Neural crest cell (in vitro differentiated cells): ENCODE results near the gene LENG1. TPM values are rescaled to one million over a fixed set of nuclear protein-coding genes. Genes with fewer than 3 reads are reported as not detected.

Experiments
- DNase-seq: peaks from one replicate; pipeline ENCODE4 v3.0.0; 2021; ENCODE audit warnings: low read depth, mixed read lengths, low spot score
- H3K27ac Mint-ChIP-seq: one replicate; pipeline ENCODE4 v1.8.0; 2021; ENCODE audit warnings: mild to moderate bottlenecking, mixed read lengths; ENCODE audit not compliant: unreplicated experiment
- H3K27me3 Mint-ChIP-seq: 2 replicates; pipeline ENCODE4 v1.8.0; 2021; ENCODE audit warnings: low read depth, mild to moderate bottlenecking, mixed read lengths
- H3K36me3 Mint-ChIP-seq: 2 replicates; pipeline ENCODE4 v1.8.0; 2021; ENCODE audit warnings: low read depth, mild to moderate bottlenecking, mixed read lengths
- H3K4me1 Mint-ChIP-seq: 2 replicates; pipeline ENCODE4 v1.8.0; 2021; ENCODE audit warnings: mixed read lengths
- H3K4me3 Mint-ChIP-seq: one replicate; pipeline ENCODE4 v1.8.0; 2021; ENCODE audit warnings: mild to moderate bottlenecking, mixed read lengths
- H3K9me3 Mint-ChIP-seq: 2 replicates; pipeline ENCODE4 v1.8.0; 2021; ENCODE audit warnings: mixed read lengths
- CTCF ChIP-seq: fragments of 200-600 bp; sonication (generic); conservative IDR thresholded peaks from 2 replicates; pipeline ENCODE4 v1.5.0; 2021; ENCODE audit warnings: antibody characterized with exemption, mild to moderate bottlenecking
- total RNA-seq: library from RNA; stranded (reverse); gene quantifications from 2 replicates; pipeline ENCODE4 v1.2.1, GENCODE V29; 2021

The LENG1 gene
- total RNA-seq, 1 donor from 2014 or later = 5.9 TPM

- Mint-ChIP-seq H3K27ac (no peak overlapping the region), H3K4me3 (peak overlapping the region; percentile 82)
Measured at GRCh38 chr19:54164369-54165068, 5.0 kb upstream of the LENG1 start.

GRCh38 chr19:54162884-54163283, 3.4 kb upstream of the LENG1 start:
- peaks cover 18% of the 10 kb centered on the region for H3K36me3 Mint-ChIP-seq
- H3K9me3 Mint-ChIP-seq = peaks cover 7% of the 10 kb centered on the region
- DNase-seq = no peak
- H3K4me1 Mint-ChIP-seq = peaks cover 39% of the 10 kb centered on the region
- H3K4me3 Mint-ChIP-seq = peak overlapping the region; percentile 87
- H3K27me3 Mint-ChIP-seq = peaks cover 27% of the 10 kb centered on the region
- H3K27ac Mint-ChIP-seq = no peak overlapping the region
- no peak for TF ChIP-seq CTCF

More at GRCh38 chr19:54164369-54165068, 5.0 kb upstream of the LENG1 start:
- peak; percentile 44 for DNase-seq
- Mint-ChIP-seq H3K4me1 (peaks cover 24% of the 10 kb centered on the region), H3K36me3 (peaks cover 16% of the 10 kb centered on the region), H3K9me3 (peaks cover 7% of the 10 kb centered on the region), H3K27me3 (peaks cover 25% of the 10 kb centered on the region)
- TF ChIP-seq CTCF = peak; percentile 23

- H3K9me3 Mint-ChIP-seq = peaks cover 7% of the 10 kb centered on the region
- H3K4me3 Mint-ChIP-seq = peak overlapping the region; percentile 87
- DNase-seq = peak; percentile 45
- H3K27me3 Mint-ChIP-seq = peaks cover 27% of the 10 kb centered on the region
- H3K27ac Mint-ChIP-seq = no peak overlapping the region
- no peak for TF ChIP-seq CTCF
- peaks cover 18% of the 10 kb centered on the region for H3K36me3 Mint-ChIP-seq
- peaks cover 39% of the 10 kb centered on the region for H3K4me1 Mint-ChIP-seq
Measured at GRCh38 chr19:54162241-54162805, 2.8 kb upstream of the LENG1 start.

GRCh38 chr19:54160854-54161253, 1.3 kb upstream of the LENG1 start:
- Mint-ChIP-seq H3K4me3 (peak overlapping the region; percentile 99), H3K27me3 (peaks cover 27% of the 10 kb centered on the region), H3K36me3 (peaks cover 20% of the 10 kb centered on the region), H3K27ac (peak overlapping the region; percentile 99), H3K9me3 (peaks cover 7% of the 10 kb centered on the region), H3K4me1 (peaks cover 43% of the 10 kb centered on the region)
- no peak for DNase-seq
- no peak for TF ChIP-seq CTCF

GRCh38 chr19:54160182-54160811, 776 bp upstream of the LENG1 start:
- Mint-ChIP-seq H3K36me3 (peaks cover 20% of the 10 kb centered on the region), H3K4me3 (peak overlapping the region; percentile 99), H3K27me3 (peaks cover 23% of the 10 kb centered on the region), H3K4me1 (peaks cover 43% of the 10 kb centered on the region), H3K9me3 (peaks cover 7% of the 10 kb centered on the region), H3K27ac (peak overlapping the region; percentile 99)
- no peak for DNase-seq
- TF ChIP-seq CTCF = no peak
